Measurements from ENCODE around the gene CADM1.

The CADM1 gene

DNA sequence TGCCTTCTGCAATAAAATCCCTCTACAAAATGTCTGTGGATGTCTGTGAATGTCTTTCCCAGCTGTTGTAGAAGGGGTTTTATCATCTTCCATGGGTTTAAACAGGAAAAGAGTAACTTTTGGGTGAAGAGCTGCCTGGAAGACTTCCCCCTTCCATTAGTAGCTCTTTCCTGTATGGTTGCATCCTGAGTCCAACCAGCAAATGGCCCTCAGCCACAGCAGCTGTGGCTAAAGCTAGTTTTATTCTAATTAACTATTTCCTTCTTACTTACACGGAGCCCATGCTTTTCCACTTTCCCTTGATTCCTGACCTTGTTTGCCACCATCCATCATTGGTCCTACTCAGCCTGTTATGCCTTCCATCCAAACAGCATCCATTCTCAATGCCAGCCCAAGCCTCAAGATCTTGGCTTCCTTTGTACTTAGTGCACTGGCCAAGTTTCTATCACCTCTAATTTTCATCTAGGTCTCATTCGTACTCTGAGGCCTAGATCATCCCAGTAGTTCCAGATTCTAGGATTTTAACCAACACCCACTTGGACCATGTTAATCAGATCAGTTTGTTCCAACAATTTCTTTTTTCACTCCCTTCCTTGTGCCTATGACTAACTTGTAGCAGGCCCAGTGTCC lies 41.5 kb upstream of the CADM1 start:
- Histone ChIP-seq H3K27ac (no peak overlapping the region), H3K36me3 (no peaks in the 10 kb centered on the region), H3K4me3 (ENCODE audit: low read depth in 1 of 2, low read length in 1 of 2) (no peak overlapping the region), H3K9me3 (no peaks in the 10 kb centered on the region), H3K27me3 (no peaks in the 10 kb centered on the region), H3K4me1 (ENCODE audit: control insufficient read depth in 1 of 2, insufficient read depth in 1 of 2, low read depth in 1 of 2, low read length in 1 of 2) (no peaks in the 10 kb centered on the region)
- TF ChIP-seq, protein P1, sequence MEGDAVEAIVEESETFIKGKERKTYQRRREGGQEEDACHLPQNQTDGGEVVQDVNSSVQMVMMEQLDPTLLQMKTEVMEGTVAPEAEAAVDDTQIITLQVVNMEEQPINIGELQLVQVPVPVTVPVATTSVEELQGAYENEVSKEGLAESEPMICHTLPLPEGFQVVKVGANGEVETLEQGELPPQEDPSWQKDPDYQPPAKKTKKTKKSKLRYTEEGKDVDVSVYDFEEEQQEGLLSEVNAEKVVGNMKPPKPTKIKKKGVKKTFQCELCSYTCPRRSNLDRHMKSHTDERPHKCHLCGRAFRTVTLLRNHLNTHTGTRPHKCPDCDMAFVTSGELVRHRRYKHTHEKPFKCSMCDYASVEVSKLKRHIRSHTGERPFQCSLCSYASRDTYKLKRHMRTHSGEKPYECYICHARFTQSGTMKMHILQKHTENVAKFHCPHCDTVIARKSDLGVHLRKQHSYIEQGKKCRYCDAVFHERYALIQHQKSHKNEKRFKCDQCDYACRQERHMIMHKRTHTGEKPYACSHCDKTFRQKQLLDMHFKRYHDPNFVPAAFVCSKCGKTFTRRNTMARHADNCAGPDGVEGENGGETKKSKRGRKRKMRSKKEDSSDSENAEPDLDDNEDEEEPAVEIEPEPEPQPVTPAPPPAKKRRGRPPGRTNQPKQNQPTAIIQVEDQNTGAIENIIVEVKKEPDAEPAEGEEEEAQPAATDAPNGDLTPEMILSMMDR (IDR thresholded peaks at IDR 0.05): no peak

DNA sequence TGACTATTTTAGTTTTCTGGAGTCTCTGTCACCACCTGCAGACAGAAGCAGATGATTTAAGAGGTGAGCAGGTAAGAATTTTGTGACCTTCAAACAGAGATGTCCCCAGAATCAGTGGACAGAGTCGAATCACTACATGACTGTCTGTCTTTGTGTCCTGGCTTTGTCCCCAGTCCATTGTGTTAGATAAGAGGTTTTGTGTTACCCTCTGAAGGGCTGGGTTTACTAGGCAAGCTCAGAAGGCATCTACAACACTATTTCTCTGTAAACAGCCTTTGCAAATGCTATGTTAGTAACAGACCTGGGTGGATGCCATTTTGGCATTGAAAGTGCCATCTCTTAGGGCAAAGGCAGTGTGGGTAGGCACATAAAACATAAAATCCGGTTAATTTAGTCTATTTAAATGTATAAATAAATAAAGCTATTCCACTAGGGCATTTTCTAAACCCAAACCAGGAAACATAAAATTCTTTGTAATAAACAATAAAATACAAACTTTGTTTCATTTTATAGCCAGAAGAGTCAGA lies 40.3 kb upstream of the CADM1 start:
- H3K27me3 ChIP-seq: no peaks in the 10 kb centered on the region
- TF ChIP-seq, protein P1 (IDR thresholded peaks at IDR 0.05): no peak
- no peaks in the 10 kb centered on the region for H3K9me3 ChIP-seq
- H3K36me3 ChIP-seq: no peaks in the 10 kb centered on the region
- no peaks in the 10 kb centered on the region for H3K4me1 ChIP-seq (ENCODE audit: control insufficient read depth in 1 of 2, insufficient read depth in 1 of 2, low read depth in 1 of 2, low read length in 1 of 2)
- no peak overlapping the region for H3K4me3 ChIP-seq (ENCODE audit: low read depth in 1 of 2, low read length in 1 of 2)
- no peak overlapping the region for H3K27ac ChIP-seq

DNA sequence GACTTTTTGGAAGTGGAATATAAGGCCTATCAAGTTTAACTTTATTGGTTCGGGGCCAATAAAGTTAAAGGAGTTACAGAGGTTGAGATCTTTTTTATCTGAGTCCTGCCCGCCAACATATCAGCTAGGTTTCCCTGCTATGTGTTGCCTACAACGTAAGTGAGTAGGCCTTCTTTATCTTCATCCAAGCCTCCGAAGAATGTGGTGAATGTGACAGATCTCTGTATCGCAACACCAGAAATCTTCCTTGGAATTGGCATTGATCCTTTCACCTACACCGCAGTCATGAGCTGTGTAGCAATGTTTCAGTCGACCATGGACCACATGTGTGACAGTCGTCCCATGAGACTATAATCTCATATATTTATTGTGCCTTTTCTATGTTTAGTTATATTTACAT lies 37.3 kb upstream of the CADM1 start:
- Histone ChIP-seq H3K4me1 (ENCODE audit: control insufficient read depth in 1 of 2, insufficient read depth in 1 of 2, low read depth in 1 of 2, low read length in 1 of 2) (no peaks in the 10 kb centered on the region), H3K4me3 (ENCODE audit: low read depth in 1 of 2, low read length in 1 of 2) (no peak overlapping the region), H3K27me3 (no peaks in the 10 kb centered on the region), H3K9me3 (no peaks in the 10 kb centered on the region), H3K27ac (no peak overlapping the region), H3K36me3 (no peaks in the 10 kb centered on the region)
- TF ChIP-seq, protein P1 (IDR thresholded peaks at IDR 0.05): no peak

- Histone ChIP-seq H3K9me3 (no peaks in the 10 kb centered on the region), H3K27me3 (no peaks in the 10 kb centered on the region), H3K36me3 (no peaks in the 10 kb centered on the region), H3K4me1 (ENCODE audit: control insufficient read depth in 1 of 2, insufficient read depth in 1 of 2, low read depth in 1 of 2, low read length in 1 of 2) (no peaks in the 10 kb centered on the region), H3K4me3 (ENCODE audit: low read depth in 1 of 2, low read length in 1 of 2) (no peak overlapping the region), H3K27ac (no peak overlapping the region)
- TF ChIP-seq, protein P1 (IDR thresholded peaks at IDR 0.05): no peak
These were observed 35.6 kb upstream of the CADM1 start for GRCh38 chr11:115539844-115540243.

- TF ChIP-seq, protein P1 (IDR thresholded peaks at IDR 0.05): no peak
- no peak overlapping the region for H3K4me3 ChIP-seq (ENCODE audit: low read depth in 1 of 2, low read length in 1 of 2)
- H3K9me3 ChIP-seq: no peaks in the 10 kb centered on the region
- H3K27me3 ChIP-seq: no peaks in the 10 kb centered on the region
- no peaks in the 10 kb centered on the region for H3K36me3 ChIP-seq
- no peaks in the 10 kb centered on the region for H3K4me1 ChIP-seq (ENCODE audit: control insufficient read depth in 1 of 2, insufficient read depth in 1 of 2, low read depth in 1 of 2, low read length in 1 of 2)
- no peak overlapping the region for H3K27ac ChIP-seq
These were observed 31.6 kb upstream of the CADM1 start for GRCh38 chr11:115535781-115536180.
